ENCODE data around the gene MARF1.
A peak's percentile ranks its signal among the peaks of the same experiment; 100 is the strongest.
"Not testable (repeated sequence)": the region's sequence is repeated elsewhere in the genome, so short reads cannot be mapped to it uniquely, and the experiment has no call there.

The MARF1 gene, protein sequence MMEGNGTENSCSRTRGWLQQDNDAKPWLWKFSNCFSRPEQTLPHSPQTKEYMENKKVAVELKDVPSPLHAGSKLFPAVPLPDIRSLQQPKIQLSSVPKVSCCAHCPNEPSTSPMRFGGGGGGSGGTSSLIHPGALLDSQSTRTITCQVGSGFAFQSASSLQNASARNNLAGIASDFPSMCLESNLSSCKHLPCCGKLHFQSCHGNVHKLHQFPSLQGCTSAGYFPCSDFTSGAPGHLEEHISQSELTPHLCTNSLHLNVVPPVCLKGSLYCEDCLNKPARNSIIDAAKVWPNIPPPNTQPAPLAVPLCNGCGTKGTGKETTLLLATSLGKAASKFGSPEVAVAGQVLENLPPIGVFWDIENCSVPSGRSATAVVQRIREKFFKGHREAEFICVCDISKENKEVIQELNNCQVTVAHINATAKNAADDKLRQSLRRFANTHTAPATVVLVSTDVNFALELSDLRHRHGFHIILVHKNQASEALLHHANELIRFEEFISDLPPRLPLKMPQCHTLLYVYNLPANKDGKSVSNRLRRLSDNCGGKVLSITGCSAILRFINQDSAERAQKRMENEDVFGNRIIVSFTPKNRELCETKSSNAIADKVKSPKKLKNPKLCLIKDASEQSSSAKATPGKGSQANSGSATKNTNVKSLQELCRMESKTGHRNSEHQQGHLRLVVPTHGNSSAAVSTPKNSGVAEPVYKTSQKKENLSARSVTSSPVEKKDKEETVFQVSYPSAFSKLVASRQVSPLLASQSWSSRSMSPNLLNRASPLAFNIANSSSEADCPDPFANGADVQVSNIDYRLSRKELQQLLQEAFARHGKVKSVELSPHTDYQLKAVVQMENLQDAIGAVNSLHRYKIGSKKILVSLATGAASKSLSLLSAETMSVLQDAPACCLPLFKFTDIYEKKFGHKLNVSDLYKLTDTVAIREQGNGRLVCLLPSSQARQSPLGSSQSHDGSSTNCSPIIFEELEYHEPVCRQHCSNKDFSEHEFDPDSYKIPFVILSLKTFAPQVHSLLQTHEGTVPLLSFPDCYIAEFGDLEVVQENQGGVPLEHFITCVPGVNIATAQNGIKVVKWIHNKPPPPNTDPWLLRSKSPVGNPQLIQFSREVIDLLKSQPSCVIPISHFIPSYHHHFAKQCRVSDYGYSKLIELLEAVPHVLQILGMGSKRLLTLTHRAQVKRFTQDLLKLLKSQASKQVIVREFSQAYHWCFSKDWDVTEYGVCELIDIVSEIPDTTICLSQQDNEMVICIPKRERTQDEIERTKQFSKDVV (N-terminal part only)

GRCh38 chr16:15643048-15643945, at the start of gene MARF1:
MARF1 (minus strand) TSS chr16:15643154; CDS start chr16:15639233, 3,921 bp downstream.
- peak; percentile 98 for DNase-seq (ENCODE audit: low spot score)

DNA sequence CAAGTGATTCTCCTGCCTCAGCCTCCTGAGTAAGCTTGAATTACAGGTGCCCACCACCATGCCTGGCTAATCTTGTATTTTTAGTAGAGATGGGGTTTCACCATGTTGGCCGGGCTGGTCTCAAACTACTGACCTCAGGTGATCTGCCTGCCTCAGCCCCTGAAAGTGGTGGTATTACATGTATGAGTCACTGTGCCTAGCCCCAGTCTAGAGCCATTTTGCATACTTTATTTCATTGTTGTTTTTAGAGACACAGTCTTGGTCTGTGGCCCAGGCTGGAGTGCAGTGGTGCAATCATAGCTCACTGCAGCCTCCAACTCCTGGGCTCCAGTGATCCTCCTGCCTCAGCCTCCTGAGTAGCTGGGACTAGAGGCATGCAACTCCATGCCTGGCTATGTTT, 49.6 kb upstream of the MARF1 start:
- not testable (repeated sequence) for DNase-seq (ENCODE audit: low spot score)

GRCh38 chr16:15691046-15691445, 48.1 kb upstream of the MARF1 start:
- no peak for DNase-seq (ENCODE audit: low spot score)

GRCh38 chr16:15690296-15690695, 47.3 kb upstream of the MARF1 start:
- DNase-seq (ENCODE audit: low spot score) = no peak

DNA sequence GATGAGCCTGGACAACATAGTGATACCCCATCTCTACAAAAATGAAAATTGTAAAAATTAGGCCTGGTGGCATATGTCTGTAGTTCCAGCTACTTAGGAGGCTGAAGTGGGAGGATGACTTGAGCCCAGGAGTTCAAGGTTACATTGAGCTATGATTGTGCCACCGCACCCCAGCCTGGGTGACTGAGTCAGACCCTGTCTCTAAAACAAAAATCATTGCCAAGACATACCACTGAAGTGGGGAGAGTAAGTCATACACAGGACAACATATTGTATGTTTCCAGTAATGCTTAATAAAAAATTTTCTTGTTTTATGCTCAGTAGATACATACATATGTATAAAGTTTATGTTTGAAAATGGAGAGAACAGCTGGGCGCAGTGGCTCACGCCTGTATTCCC, 46.3 kb upstream of the MARF1 start:
- no peak for DNase-seq (ENCODE audit: low spot score)

DNA sequence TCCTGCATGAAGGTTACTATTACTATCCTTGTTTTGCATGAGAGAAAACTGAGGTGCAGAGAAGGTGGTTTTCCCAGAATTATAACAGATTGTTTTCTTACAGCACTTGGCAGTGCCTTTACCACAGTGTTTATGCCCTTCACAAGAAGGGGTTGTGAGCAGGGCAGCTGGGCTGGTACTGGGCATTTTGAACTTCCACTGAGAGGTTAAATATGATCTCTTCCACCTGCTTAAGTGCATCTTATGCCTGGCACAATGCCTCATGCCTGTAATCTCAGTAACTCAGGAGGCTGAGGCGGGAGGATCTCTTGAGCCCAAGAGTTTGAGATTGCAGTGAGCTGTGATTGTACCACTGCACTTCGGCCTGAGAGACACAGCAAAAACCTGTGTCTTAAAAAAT, 43.3 kb upstream of the MARF1 start:
- no peak for DNase-seq (ENCODE audit: low spot score)

GRCh38 chr16:15682105-15682570, 39.2 kb upstream of the MARF1 start:
- DNase-seq (ENCODE audit: low spot score) = peak; percentile 53

DNA sequence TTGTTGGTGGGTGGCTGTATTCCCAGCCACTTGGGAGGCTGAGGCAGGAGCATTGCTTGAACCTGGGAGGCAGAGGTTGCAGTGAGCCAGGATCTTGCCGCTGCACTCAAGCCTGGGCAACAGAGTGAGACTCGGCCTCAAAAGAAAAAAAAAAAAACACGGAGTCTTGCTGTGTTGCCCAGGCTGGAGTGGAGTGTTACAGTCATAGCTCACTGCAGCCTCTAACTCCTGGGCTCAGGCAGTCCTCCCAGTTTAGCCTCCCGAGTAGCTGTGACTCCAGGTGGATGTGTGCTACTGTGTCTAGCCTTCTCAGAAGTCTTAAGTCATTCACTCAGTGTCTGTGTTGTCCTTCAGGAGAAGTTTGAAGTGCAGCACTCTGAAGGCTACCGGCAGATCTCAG, 34.5 kb upstream of the MARF1 start:
- no peak for DNase-seq (ENCODE audit: low spot score)

DNA sequence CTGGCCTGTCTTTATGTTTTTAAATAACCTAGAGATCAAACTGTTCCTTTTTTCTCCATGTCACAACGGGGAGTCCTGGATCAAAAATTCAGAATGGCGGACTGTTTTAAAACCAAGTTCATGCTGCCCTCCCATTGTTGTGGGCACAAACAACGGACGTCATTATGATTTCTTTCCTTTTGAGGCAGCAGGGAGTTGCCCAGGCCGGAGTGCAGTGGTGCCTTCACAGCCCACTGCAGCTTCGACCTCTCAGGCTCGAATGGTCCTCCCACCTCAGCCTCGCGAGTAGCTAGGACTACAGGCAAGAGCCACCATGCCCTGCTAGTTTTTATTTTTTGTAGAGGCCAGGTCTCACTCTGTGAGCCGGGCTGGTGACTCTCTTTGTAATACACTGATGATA, 33.6 kb upstream of the MARF1 start:
- no peak for DNase-seq (ENCODE audit: low spot score)

DNA sequence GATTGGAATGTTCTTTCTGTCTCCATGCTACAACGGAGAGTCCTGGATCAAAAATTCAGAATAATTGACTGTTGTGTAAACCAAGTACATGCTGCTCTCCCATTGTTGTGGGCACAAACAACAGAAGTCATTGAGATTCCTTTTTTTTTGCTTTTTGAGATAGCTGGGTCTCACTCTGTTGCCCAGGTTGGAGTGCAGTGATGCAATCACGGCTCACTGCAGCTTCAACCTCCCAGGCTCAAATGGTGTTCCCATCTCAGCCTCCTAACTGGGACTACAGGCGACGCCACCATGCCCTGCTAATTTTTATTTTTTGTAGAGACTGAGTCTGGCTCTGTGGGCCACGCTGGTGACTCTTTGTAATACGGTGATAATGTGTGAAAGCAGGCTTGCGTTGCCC, 31.6 kb upstream of the MARF1 start:
- no peak for DNase-seq (ENCODE audit: low spot score)

GRCh38 chr16:15672514-15673167, 29.7 kb upstream of the MARF1 start:
- DNase-seq (ENCODE audit: low spot score) = peak; percentile 79

- DNase-seq (ENCODE audit: low spot score) = not testable (repeated sequence)
These were observed 29.2 kb upstream of the MARF1 start for GRCh38 chr16:15672127-15672513.

DNA sequence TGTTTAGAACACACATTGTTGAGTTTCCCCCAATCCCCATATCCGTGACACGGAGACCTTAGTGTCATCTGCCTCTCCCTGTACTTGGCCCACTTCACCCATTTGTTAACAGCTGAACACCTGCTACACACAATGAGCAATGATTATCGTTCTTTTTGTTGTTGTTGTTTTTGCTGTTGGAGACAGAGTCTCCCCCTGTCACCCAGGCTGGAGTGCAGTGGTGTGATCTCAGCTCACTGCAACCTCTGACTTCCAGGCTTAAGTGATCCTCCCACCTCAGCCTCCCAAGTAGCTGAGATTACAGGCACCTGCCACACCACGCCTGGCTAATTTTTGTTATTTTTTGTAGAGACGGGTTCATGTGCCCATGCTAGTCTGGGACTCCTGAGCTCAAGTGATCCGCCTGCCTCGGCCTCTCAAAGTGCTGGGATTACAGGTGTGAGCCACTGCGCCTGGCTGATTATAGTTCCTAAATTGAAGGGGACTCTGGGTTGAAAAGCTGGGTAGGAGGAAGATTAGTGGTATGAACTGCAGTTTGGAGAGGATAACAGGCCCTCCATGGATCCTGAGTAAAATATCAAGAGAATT, 28.7 kb upstream of the MARF1 start:
- DNase-seq (ENCODE audit: low spot score) = no peak

DNA sequence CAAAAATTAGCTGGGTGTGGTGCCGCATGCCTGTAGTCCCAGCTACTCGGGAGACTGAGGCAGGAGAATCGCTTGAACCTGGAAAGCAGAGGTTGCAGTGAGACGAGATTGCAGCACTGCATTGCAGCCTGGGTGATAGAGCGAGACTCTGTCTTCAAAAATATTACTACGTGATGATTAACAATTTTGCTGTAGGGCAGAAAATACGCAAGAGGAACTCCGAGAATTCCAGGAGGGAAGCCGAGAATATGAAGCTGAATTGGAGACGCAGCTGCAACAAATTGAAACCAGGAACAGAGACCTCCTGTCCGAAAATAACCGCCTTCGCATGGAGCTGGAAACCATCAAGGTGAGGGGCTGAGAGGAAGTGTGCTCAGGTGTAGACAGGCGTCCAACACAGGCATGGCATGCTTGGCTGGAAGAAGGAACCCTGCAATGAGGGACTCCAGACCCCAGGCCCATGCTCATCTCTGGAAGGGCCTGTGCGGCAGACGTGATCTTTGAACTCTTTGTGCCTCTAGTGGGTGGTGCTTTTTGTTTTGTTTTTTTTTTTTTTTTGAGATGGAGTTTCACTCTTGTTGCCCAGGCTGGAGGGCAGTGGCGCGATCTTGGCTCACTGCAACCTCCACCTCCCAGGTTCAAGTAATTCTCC, 24.3 kb upstream of the MARF1 start:
- DNase-seq (ENCODE audit: low spot score) = no peak

DNA sequence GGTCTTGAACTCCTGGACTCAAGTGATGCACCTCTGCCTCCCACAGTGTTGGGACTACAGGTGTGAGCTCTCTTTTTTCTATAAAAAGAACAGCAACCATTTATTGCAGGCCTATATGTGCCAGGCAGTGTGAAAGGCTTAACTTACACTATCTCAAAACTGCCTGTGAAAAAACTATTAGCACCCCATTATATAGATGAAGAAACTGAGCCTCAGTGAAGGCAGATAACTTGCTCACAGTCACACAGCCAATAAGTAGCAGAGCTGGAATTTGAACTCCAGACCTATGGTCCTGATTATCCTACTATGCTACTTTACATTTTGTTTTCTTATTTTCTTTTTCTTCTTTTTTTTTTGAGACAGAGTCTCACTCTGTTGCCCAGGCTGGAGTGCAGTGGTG, 22.2 kb upstream of the MARF1 start:
- DNase-seq (ENCODE audit: low spot score) = no peak

DNA sequence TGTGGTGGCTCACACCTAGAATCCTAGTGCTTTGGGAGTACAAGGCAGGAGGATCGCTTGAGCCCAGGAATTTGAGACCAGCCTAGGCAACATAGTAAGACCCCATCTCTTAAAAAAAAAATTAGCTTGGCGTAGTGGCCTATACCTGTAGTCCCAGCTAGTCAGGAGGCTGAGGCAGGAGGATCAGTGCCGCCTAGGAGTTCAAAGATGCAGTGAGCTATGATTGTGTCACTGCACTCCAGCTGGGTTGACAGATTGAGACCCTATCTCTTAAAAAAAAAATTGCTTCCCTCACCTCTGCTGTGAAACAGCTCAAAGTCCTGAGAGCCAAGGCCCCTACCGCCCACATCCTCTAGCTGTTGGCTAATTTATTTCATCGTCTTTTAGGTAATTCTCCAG, 17.2 kb upstream of the MARF1 start:
- no peak for DNase-seq (ENCODE audit: low spot score)

- DNase-seq (ENCODE audit: low spot score) = no peak
These were observed 15.6 kb upstream of the MARF1 start for GRCh38 chr16:15658556-15658955.

GRCh38 chr16:15658149-15658548, 15.2 kb upstream of the MARF1 start:
- no peak for DNase-seq (ENCODE audit: low spot score)

DNA sequence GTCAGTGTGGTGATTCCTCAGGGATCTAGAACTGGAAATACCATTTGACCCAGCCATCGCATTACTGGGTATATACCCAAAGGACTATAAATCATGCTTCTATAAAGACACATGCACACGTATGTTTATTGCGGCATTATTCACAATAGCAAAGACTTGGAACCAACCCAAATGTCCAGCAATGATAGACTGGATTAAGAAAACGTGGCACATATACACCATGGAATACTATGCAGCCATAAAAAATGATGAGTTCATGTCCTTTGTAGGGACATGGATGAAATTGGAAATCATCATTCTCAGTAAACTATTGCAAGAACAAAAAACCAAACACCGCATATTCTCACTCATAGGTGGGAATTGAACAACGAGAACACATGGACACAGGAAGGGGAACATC, 12.6 kb upstream of the MARF1 start:
- DNase-seq (ENCODE audit: low spot score) = not testable (repeated sequence)

DNA sequence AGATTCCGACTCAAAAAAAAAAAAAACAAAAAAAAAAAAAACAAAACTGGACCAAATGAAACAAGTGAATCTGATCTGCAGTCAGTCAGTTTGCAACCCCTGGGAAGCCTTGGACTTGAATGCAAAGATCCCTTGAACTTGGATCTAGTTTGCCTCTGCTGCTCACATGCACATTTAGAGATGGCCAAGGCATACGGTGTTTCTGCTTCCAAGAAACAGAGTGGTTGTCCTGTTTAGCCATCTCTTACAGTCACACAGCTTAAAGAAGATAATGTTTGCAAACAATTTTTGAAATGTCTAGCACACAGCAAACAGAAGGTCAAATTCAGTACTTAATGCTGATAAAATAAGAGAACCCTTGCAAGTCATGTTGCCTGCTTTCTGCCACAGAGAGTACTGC, 11.6 kb upstream of the MARF1 start:
- DNase-seq (ENCODE audit: low spot score) = no peak

Measured in activated CD4-positive, alpha-beta T cell treated with anti-CD3 and anti-CD28 coated beads, Interleukin-2, Interleukin-4, amounts not matched to agents 100 ng/mL and 50 ng/mL, durations not matched to agents 16 hours and 8 hours (primary cell).